K562 (cell line): Measurements from ENCODE around the gene CFDP1. TPM values are rescaled to one million over a fixed set of nuclear protein-coding genes. Genes with fewer than 3 reads are reported as not detected.

ENCODE experiments used
- CBX3 ChIP-seq, 2 experiments: IDR thresholded peaks; 1 replicate in 1 of 2; 2 replicates in 1 of 2; pipeline ENCODE4 v1.6.1; 2012; ENCODE audit warnings: inconsistent platforms in 2 of 2, low read length in 2 of 2, borderline replicate concordance in 1 of 2, control low read depth in 1 of 2
- CREB1 ChIP-seq, 2 experiments: sonication (generic) in 1 of 2; formaldehyde crosslinking in 1 of 2; IDR thresholded peaks; 2 replicates each; pipeline versions ENCODE4 v1.6.1 to v1.8.0; 2012 to 2022; ENCODE audit warnings: inconsistent platforms in 1 of 2, mild to moderate bottlenecking in 1 of 2, missing genetic modification reagents in 1 of 2, moderate library complexity in 1 of 2
- ETV5 ChIP-seq: sonication (generic); formaldehyde crosslinking; IDR thresholded peaks from 2 replicates; pipeline ENCODE4 v1.4.0; 2020; ENCODE audit warnings: low read depth, mild to moderate bottlenecking, missing genetic modification reagents
- FOXK2 ChIP-seq, 2 experiments: fragments of 450-650 bp; IDR thresholded peaks in 1 of 2; conservative IDR thresholded peaks in 1 of 2; 2 replicates each; pipeline ENCODE4 v1.6.1; 2016; ENCODE audit warnings: low read depth in 2 of 2, mild to moderate bottlenecking in 1 of 2
- GABPA ChIP-seq: fragments of 200-800 bp; sonication (Bioruptor generic); conservative IDR thresholded peaks from 2 replicates; pipeline ENCODE4 v1.6.1; 2016; ENCODE audit warnings: low read depth, missing genetic modification characterization, missing compliant biosample characterization
- HEY1 ChIP-seq: fragments of 250-450 bp; sonication (Bioruptor Pico); IDR thresholded peaks from 2 replicates; pipeline ENCODE4 v1.5.0; 2020; ENCODE audit warnings: mild to moderate bottlenecking, moderate library complexity, borderline replicate concordance
- KDM2B ChIP-seq: fragments of 250-450 bp; sonication (Bioruptor Pico); IDR thresholded peaks from 2 replicates; pipeline ENCODE4 v1.8.0; 2021; ENCODE audit warnings: mild to moderate bottlenecking, moderate library complexity
- MAFK ChIP-seq: IDR thresholded peaks from 2 replicates; pipeline ENCODE4 v1.6.1; 2011; ENCODE audit warnings: low read length, improper control_type of control experiment
- NRF1 ChIP-seq, 2 experiments: fragments of 450-650 bp; IDR thresholded peaks in 1 of 2; conservative IDR thresholded peaks in 1 of 2; 2 replicates each; pipeline ENCODE4 v1.6.1; 2014; ENCODE audit warnings: mild to moderate bottlenecking in 2 of 2
- RBBP5 ChIP-seq: fragments of 200-600 bp; sonication (generic); IDR thresholded peaks from 2 replicates; pipeline ENCODE4 v1.6.1; 2012; ENCODE audit warnings: borderline replicate concordance, mild to moderate bottlenecking, low read length, control low read depth, inconsistent platforms; ENCODE audit not compliant: insufficient read depth, poor library complexity, severe bottlenecking
- RCOR1 ChIP-seq, 2 experiments: IDR thresholded peaks; 2 replicates each; pipeline ENCODE4 v1.6.1; 2012; ENCODE audit warnings: low read depth in 2 of 2, low read length in 2 of 2, borderline replicate concordance in 1 of 2, improper control_type of control experiment in 1 of 2
- SRSF1 ChIP-seq: fragments of 200-400 bp; formaldehyde crosslinking; IDR thresholded peaks from 2 replicates; pipeline ENCODE4 v1.6.1; 2017; ENCODE audit warnings: mild to moderate bottlenecking, low read depth, low read length, moderate library complexity
- ZEB2 ChIP-seq: fragments of 450-650 bp; IDR thresholded peaks from 2 replicates; pipeline ENCODE4 v1.6.1; 2016
- polyA plus RNA-seq, 8 experiments: library from polyadenylated mRNA; depleted of rRNA in 4 of 8; stranded (reverse) in 5 of 8; unstranded in 3 of 8; fragments of >200 nt; fragmentation: Nextera tagmentation in 2 of 8; fragmentation: Illumina TruSeq in 1 of 8; extraction: Ambion mirVana in 2 of 8; extraction: Trizol in 1 of 8; gene quantifications; 2 replicates each; pipeline versions ENCODE4 v1.2.1 to v1.2.3, GENCODE V29; 2011 to 2014; ENCODE audit warnings: inconsistent platforms in 1 of 8, missing spikeins in 1 of 8
- total RNA-seq, 7 experiments: library from RNA; depleted of rRNA in 6 of 7; stranded (reverse); fragments of >200 nt in 6 of 7; fragmentation: Illumina TruSeq in 2 of 7; extraction: Trizol in 2 of 7; gene quantifications; 2 replicates each; pipeline versions ENCODE4 v1.2.1 to v1.2.3, GENCODE V29; 2011 to 2021; ENCODE audit warnings: low replicate concordance in 1 of 7
- TF ChIP-seq, protein P1 (sequence below), 2 experiments: fragments of 450-650 bp in 1 of 2; sonication (generic) in 1 of 2; formaldehyde crosslinking in 1 of 2; IDR thresholded peaks in 1 of 2; conservative IDR thresholded peaks in 1 of 2; 2 replicates each; pipeline versions ENCODE4 v1.6.1 to v1.8.1; 2016 to 2023; ENCODE audit warnings: mild to moderate bottlenecking in 2 of 2, moderate library complexity in 2 of 2, inconsistent platforms in 1 of 2, missing genetic modification reagents in 1 of 2
- TF ChIP-seq, protein P2 (sequence below): fragments of 450-650 bp; formaldehyde crosslinking; IDR thresholded peaks from 2 replicates; pipeline ENCODE4 v1.4.0; 2020; ENCODE audit warnings: mild to moderate bottlenecking, moderate library complexity
- TF ChIP-seq, protein P3 (sequence below): fragments of 200-800 bp; sonication (Bioruptor generic); IDR thresholded peaks from 2 replicates; pipeline ENCODE4 v1.6.1; 2016; ENCODE audit warnings: missing genetic modification characterization, missing compliant biosample characterization
- TF ChIP-seq, protein P4 (sequence below): sonication (generic); formaldehyde crosslinking; IDR thresholded peaks from 2 replicates; pipeline ENCODE4 v1.9.0; 2022; ENCODE audit warnings: mild to moderate bottlenecking, missing genetic modification reagents

The CFDP1 gene
- total and polyA plus RNA-seq, 9 of the 15 experiments (the other 6 are each of a cell fraction or from before 2014, with no cell fraction given) = 31.5 to 78.4 (median 61.7) TPM

DNA sequence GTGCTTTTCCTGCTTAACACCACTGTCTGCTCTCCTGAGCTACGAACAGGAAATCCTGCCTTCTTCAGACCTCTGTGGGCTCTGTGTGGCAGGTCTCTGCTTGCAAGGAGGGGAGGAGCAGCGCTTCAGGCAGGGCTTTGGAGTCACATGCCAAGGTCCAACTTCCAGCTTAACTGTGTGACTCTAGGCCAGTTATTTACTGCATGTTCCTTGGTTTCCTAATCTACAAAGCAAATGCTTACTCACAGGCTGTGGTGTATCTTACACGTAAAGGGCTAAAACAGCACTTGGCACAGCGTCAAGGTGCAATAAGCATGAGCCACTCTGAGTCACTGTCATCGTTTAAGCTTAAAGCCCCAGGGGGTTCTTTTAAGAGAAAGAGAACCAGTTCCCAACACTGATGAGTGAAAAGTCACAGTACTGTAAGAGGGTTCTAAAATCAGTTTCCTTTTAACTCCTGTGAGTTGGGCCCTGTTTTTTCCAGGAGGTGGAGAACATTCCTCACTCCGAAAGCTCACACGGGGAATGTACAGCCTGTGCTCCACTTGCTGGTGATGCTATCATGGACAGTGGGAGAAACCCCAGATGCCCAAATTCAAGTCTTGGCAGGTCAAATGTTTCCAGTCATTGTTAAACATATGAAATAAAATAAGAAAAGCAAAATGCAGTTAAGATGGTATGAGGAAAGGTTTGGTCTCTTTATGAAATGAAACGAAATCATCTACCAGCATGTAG lies 127.8 kb downstream of the CFDP1 start (continued):
- TF ChIP-seq, protein P1, sequence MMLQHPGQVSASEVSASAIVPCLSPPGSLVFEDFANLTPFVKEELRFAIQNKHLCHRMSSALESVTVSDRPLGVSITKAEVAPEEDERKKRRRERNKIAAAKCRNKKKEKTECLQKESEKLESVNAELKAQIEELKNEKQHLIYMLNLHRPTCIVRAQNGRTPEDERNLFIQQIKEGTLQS (IDR thresholded peaks at IDR 0.05) = peak; percentile 91
- TF ChIP-seq, protein P1 (CRISPR knock-in tag; conservative IDR thresholded peaks at IDR 0.05) = peak; percentile 85; the same call in 1 of the 2 replicates
- TF ChIP-seq CREB1 (IDR thresholded peaks at IDR 0.05) = peak; percentile 57
- 0 out of 2 replicates have a peak, but pooled peaks have one; percentile 22 for TF ChIP-seq CREB1 (CRISPR knock-in tag; IDR thresholded peaks at IDR 0.05)
- TF ChIP-seq, protein P2, sequence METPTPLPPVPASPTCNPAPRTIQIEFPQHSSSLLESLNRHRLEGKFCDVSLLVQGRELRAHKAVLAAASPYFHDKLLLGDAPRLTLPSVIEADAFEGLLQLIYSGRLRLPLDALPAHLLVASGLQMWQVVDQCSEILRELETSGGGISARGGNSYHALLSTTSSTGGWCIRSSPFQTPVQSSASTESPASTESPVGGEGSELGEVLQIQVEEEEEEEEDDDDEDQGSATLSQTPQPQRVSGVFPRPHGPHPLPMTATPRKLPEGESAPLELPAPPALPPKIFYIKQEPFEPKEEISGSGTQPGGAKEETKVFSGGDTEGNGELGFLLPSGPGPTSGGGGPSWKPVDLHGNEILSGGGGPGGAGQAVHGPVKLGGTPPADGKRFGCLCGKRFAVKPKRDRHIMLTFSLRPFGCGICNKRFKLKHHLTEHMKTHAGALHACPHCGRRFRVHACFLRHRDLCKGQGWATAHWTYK (CRISPR knock-in tag) = peak; percentile 12; the same call in 1 of the 2 replicates
- peak; percentile 34 for TF ChIP-seq RBBP5
- TF ChIP-seq HEY1 = no peak
- TF ChIP-seq, protein P3, sequence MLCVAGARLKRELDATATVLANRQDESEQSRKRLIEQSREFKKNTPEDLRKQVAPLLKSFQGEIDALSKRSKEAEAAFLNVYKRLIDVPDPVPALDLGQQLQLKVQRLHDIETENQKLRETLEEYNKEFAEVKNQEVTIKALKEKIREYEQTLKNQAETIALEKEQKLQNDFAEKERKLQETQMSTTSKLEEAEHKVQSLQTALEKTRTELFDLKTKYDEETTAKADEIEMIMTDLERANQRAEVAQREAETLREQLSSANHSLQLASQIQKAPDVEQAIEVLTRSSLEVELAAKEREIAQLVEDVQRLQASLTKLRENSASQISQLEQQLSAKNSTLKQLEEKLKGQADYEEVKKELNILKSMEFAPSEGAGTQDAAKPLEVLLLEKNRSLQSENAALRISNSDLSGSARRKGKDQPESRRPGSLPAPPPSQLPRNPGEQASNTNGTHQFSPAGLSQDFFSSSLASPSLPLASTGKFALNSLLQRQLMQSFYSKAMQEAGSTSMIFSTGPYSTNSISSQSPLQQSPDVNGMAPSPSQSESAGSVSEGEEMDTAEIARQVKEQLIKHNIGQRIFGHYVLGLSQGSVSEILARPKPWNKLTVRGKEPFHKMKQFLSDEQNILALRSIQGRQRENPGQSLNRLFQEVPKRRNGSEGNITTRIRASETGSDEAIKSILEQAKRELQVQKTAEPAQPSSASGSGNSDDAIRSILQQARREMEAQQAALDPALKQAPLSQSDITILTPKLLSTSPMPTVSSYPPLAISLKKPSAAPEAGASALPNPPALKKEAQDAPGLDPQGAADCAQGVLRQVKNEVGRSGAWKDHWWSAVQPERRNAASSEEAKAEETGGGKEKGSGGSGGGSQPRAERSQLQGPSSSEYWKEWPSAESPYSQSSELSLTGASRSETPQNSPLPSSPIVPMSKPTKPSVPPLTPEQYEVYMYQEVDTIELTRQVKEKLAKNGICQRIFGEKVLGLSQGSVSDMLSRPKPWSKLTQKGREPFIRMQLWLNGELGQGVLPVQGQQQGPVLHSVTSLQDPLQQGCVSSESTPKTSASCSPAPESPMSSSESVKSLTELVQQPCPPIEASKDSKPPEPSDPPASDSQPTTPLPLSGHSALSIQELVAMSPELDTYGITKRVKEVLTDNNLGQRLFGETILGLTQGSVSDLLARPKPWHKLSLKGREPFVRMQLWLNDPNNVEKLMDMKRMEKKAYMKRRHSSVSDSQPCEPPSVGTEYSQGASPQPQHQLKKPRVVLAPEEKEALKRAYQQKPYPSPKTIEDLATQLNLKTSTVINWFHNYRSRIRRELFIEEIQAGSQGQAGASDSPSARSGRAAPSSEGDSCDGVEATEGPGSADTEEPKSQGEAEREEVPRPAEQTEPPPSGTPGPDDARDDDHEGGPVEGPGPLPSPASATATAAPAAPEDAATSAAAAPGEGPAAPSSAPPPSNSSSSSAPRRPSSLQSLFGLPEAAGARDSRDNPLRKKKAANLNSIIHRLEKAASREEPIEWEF = peak; percentile 68; the same call in 1 of the 2 replicates
- TF ChIP-seq ZEB2 = 0 out of 2 replicates have a peak, but pooled peaks have one; percentile 27
- TF ChIP-seq GABPA (tag) = 0 out of 2 replicates have a peak, but pooled peaks have one; percentile 17
- peak in 1 of 2 experiments; percentile 82; a peak in 1 of 3 replicates for TF ChIP-seq CBX3 (IDR thresholded peaks at IDR 0.05; ENCODE audit: borderline replicate concordance in 1 of 2, low read length in 2 of 2)
- TF ChIP-seq MAFK = peak; percentile 67
- peak; percentile 83 to 85 for TF ChIP-seq FOXK2 (conservative IDR thresholded peaks at IDR 0.05 in 1 of 2, IDR thresholded peaks at IDR 0.05 in 1 of 2; ENCODE audit: low read depth in 2 of 2)
- TF ChIP-seq ETV5 (CRISPR knock-in tag) = peak; percentile 68
- peak in 1 of 2 experiments; percentile 63; a peak in 1 of 4 replicates for TF ChIP-seq RCOR1 (IDR thresholded peaks at IDR 0.05; ENCODE audit: borderline replicate concordance in 1 of 2, low read depth in 2 of 2, low read length in 2 of 2)
- TF ChIP-seq, protein P4, sequence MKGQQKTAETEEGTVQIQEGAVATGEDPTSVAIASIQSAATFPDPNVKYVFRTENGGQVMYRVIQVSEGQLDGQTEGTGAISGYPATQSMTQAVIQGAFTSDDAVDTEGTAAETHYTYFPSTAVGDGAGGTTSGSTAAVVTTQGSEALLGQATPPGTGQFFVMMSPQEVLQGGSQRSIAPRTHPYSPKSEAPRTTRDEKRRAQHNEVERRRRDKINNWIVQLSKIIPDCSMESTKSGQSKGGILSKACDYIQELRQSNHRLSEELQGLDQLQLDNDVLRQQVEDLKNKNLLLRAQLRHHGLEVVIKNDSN (CRISPR knock-in tag) = peak; percentile 72
- TF ChIP-seq KDM2B (CRISPR knock-in tag) = 0 out of 2 replicates have a peak, but pooled peaks have one; percentile 11
- TF ChIP-seq SRSF1 = no peak
- peak in 1 of 2 experiments; percentile 38; a peak in 1 of 4 replicates for TF ChIP-seq NRF1 (conservative IDR thresholded peaks at IDR 0.05 in 1 of 2, IDR thresholded peaks at IDR 0.05 in 1 of 2)
